GM12875 (cell line): Measurements from ENCODE around the gene SMG9.

ENCODE experiments used
- H3K4me3 ChIP-seq: one replicate; pipeline ENCODE4 v1.5.1; 2011; ENCODE audit warnings: low read depth, low read length, control low read depth
- CTCF ChIP-seq: IDR thresholded peaks from 2 replicates; pipeline ENCODE4 v1.5.1; 2011; ENCODE audit warnings: low read depth, mild to moderate bottlenecking, control low read depth, inconsistent platforms, low read length, moderate library complexity, borderline replicate concordance; ENCODE audit not compliant: insufficient read depth

Gene SMG9

DNA sequence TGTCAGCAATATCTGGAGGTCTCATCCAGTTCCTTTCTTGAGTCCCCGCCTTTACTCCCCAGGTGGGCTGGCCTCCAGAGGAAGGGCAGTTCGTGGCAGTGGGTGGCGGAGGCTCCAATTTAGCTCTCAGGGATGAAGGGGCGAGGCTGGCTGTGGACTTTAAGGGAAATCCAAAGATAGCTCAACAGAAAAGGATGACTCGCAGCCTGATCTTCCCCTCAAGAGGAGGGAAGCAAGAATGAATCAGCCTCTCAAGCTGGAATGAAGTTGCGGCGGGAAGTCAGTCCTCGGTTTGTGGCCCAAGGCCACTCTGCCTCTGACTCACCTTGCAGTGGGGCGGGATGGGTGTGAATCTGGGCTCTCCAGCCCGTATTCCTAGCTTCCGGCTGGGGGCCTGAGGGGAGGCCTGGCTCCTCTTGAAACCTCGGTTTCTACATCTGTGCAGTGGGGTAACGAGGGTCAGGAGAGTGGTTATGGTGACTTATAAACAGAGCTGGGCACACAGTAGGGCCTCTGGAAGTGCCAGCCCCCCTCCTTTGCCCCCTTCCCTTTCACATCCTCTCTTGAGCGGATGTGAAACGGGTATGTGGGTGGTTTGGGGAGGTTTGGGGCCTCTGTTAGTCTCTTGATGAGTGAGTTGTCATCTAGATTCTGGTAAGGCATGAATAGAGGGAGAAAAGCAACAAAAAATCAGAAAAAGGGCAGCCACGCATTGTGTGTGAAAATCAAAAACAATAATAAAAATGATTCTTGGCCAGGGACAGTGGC, 10.5 kb upstream of the SMG9 start:
- H3K4me3 ChIP-seq: peak overlapping the region; percentile 11
- no peak for TF ChIP-seq CTCF

- peak overlapping the region; percentile 11 for H3K4me3 ChIP-seq
These were observed 9.9 kb upstream of the SMG9 start for GRCh38 chr19:43764684-43765083.

DNA sequence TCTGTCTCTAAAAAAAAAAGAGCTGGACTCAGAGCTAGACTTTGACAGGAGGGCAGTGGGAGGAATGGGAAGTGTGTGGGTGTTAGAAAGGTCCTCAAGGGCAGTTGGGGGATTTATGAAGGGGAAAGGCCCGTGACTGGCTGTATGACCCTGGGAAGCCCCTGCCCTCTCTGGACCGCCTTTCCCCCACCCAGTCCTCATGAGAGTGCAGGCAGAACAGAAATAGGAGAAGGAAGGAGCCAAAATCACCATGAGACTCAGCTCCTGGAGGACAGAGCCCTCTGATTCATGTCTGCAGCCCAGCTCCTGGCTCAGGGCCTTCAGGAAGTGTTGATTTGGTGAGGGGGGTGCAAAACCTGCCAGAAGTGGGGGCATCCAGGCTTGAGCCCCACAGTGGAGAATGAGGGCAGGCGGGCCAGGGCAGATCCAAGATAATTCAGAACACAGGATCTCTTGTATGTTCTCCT, 8.7 kb upstream of the SMG9 start:
- no peak overlapping the region for H3K4me3 ChIP-seq
- TF ChIP-seq CTCF: no peak

- no peak overlapping the region for H3K4me3 ChIP-seq
- no peak for TF ChIP-seq CTCF
These were observed 8.1 kb upstream of the SMG9 start for GRCh38 chr19:43762814-43763213.

DNA sequence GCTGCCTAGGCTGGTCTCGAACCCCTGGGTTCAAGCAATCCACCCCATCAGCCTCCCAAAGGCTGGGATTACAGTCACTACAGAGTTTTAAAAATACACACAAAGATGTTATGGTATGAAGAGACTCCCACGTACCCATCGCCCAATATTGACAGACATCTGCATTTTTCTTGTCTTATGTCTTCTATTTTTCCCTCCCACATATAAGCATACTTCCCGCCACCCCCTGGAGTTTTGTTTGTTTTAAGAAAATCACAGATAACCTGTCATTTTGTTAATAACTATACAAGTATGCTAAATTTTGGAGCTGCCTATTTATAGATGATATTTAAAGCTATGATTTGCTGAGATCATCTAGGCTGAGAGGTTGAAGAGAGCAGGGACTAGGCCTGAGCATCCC, 6.2 kb upstream of the SMG9 start:
- no peak overlapping the region for H3K4me3 ChIP-seq
- no peak for TF ChIP-seq CTCF

GRCh38 chr19:43759515-43759914, 4.8 kb upstream of the SMG9 start:
- no peak overlapping the region for H3K4me3 ChIP-seq
- TF ChIP-seq CTCF: peak; percentile 53

GRCh38 chr19:43755256-43755801, 567 bp upstream of the SMG9 start:
- peak overlapping the region; percentile 85 for H3K4me3 ChIP-seq
- no peak for TF ChIP-seq CTCF
